SK-N-SH (cell line): Measurements from ENCODE around the gene DDX28. TPM values are rescaled to one million over a fixed set of nuclear protein-coding genes. Genes with fewer than 3 reads are reported as not detected.

Source experiments
- CTCF ChIA-PET: fragments of 300-600, 350-600 bp; formaldehyde crosslinking; extraction: SDS; loops from one replicate; lab custom pipeline; 2021; lab: Yijun Ruan, JAX
- POLR2A ChIA-PET: fragments of 350-600 bp; sonication (Branson Sonifier 250); formaldehyde crosslinking; extraction: SDS; loops from one replicate; lab custom pipeline; 2020; ENCODE audit warnings: antibody characterized with exemption, inconsistent platforms; lab: Yijun Ruan, JAX
- DNase-seq: peaks from one replicate; pipeline ENCODE4 v3.0.0; 2012
- H2AFZ ChIP-seq: fragments of 200-600 bp; sonication (generic); 2 replicates; pipeline ENCODE4 v1.8.1; 2016; ENCODE audit warnings: antibody characterized with exemption, mild to moderate bottlenecking, low read depth
- H3F3A ChIP-seq: fragments of 200-600 bp; sonication (generic); replicated peaks from 2 replicates; pipeline ENCODE3; 2016; ENCODE audit warnings: antibody characterized with exemption, mild to moderate bottlenecking; ENCODE audit not compliant: insufficient read depth
- H3K27ac ChIP-seq, 2 experiments: fragments of 200-500 bp in 1 of 2; fragments of 200-600 bp in 1 of 2; sonication (Bioruptor generic) in 1 of 2; sonication (generic), shearing (Covaris generic) in 1 of 2; 2 replicates each; pipeline versions ENCODE4 v1.5.1 to v1.6.1; 2014 to 2016; ENCODE audit warnings: low read depth in 2 of 2, inconsistent platforms in 1 of 2, low read length in 1 of 2, mild to moderate bottlenecking in 1 of 2, mixed read lengths in 1 of 2
- H3K27me3 ChIP-seq: fragments of 200-600 bp; sonication (generic), shearing (Covaris generic); 2 replicates; pipeline ENCODE4 v1.6.1; 2016; ENCODE audit warnings: mixed run types; ENCODE audit not compliant: insufficient read depth
- H3K36me3 ChIP-seq, 2 experiments: fragments of 200-500 bp in 1 of 2; fragments of 200-600 bp in 1 of 2; sonication (Bioruptor generic) in 1 of 2; sonication (generic) in 1 of 2; replicated peaks in 1 of 2; 2 replicates each; pipeline versions ENCODE3 to v1.5.1; 2014 to 2016; ENCODE audit warnings: low read length in 1 of 2, mild to moderate bottlenecking in 1 of 2; ENCODE audit not compliant: insufficient read depth in 2 of 2, control insufficient read depth in 1 of 2
- H3K4me1 ChIP-seq, 2 experiments: fragments of 200-500 bp in 1 of 2; fragments of 200-600 bp in 1 of 2; sonication (Bioruptor generic) in 1 of 2; sonication (generic), shearing (Covaris generic) in 1 of 2; 2 replicates each; pipeline versions ENCODE4 v1.5.1 to v1.6.1; 2014 to 2016; ENCODE audit warnings: low read depth in 1 of 2, low read length in 1 of 2, mixed run types in 1 of 2; ENCODE audit not compliant: insufficient read depth in 2 of 2, control insufficient read depth in 1 of 2
- H3K4me2 ChIP-seq: fragments of 200-600 bp; sonication (generic), shearing (Covaris generic); 2 replicates; pipeline ENCODE4 v1.6.1; 2017; ENCODE audit warnings: mixed run types
- H3K4me3 ChIP-seq, 2 experiments: fragments of 200-500 bp in 1 of 2; fragments of 200-600 bp in 1 of 2; sonication (Bioruptor generic) in 1 of 2; sonication (generic), shearing (Covaris generic) in 1 of 2; 2 replicates each; pipeline versions ENCODE4 v1.5.1 to v1.8.1; 2014 to 2016; ENCODE audit warnings: low read depth in 2 of 2, inconsistent platforms in 1 of 2, low read length in 1 of 2, mild to moderate bottlenecking in 1 of 2, mixed read lengths in 1 of 2, moderate library complexity in 1 of 2
- H3K79me2 ChIP-seq: fragments of 200-600 bp; sonication (generic); 2 replicates; pipeline ENCODE4 v1.8.1; 2017; ENCODE audit warnings: mild to moderate bottlenecking; ENCODE audit not compliant: insufficient read depth
- H3K9ac ChIP-seq: fragments of 200-600 bp; sonication (generic); 2 replicates; pipeline ENCODE4 v1.6.1; 2017; ENCODE audit warnings: mixed run types
- H3K9me2 ChIP-seq: fragments of 200-600 bp; sonication (generic); 2 replicates; pipeline ENCODE4 v1.6.1; 2017; ENCODE audit warnings: mixed run types
- H3K9me3 ChIP-seq: fragments of 200-600 bp; sonication (generic); 2 replicates; pipeline ENCODE4 v1.6.1; 2017; ENCODE audit warnings: mixed run types, mild to moderate bottlenecking, moderate library complexity
- H4K20me1 ChIP-seq: fragments of 200-600 bp; sonication (generic); 2 replicates; pipeline ENCODE4 v1.6.1; 2017; ENCODE audit warnings: mild to moderate bottlenecking, mixed run types; ENCODE audit not compliant: insufficient read depth
- CHD2 ChIP-seq: fragments of 150-350 bp; IDR thresholded peaks from 2 replicates; pipeline ENCODE4 v1.6.1; 2018; ENCODE audit warnings: low read length; ENCODE audit not compliant: partially characterized antibody
- EP300 ChIP-seq, 2 experiments: IDR thresholded peaks; 2 replicates each; pipeline versions ENCODE4 v1.4.0 to v1.6.1; 2012; ENCODE audit warnings: borderline replicate concordance in 1 of 2, low read depth in 1 of 2, low read length in 1 of 2
- EZH2phosphoT487 ChIP-seq: fragments of 200-600 bp; sonication (generic); IDR thresholded peaks from 2 replicates; pipeline ENCODE4 v1.6.1; 2017; ENCODE audit warnings: low read depth, mixed run types, mild to moderate bottlenecking, antibody characterized with exemption, moderate library complexity, borderline replicate concordance
- FOSL2 ChIP-seq: IDR thresholded peaks from 2 replicates; pipeline ENCODE4 v1.4.0; 2012; ENCODE audit warnings: low read depth, mild to moderate bottlenecking, moderate library complexity, borderline replicate concordance
- FOXJ3 ChIP-seq: sonication (generic); formaldehyde crosslinking; IDR thresholded peaks from 2 replicates; pipeline ENCODE4 v1.5.1; 2020; ENCODE audit warnings: mild to moderate bottlenecking, missing genetic modification reagents
- FOXM1 ChIP-seq: IDR thresholded peaks from 2 replicates; pipeline ENCODE4 v1.4.0; 2012; ENCODE audit warnings: low read depth, mild to moderate bottlenecking
- GABPA ChIP-seq: IDR thresholded peaks from 2 replicates; pipeline ENCODE4 v1.4.0; 2012; ENCODE audit warnings: low read depth, mild to moderate bottlenecking
- GATA2 ChIP-seq: sonication (generic); formaldehyde crosslinking; IDR thresholded peaks from 2 replicates; pipeline ENCODE4 v1.5.0; 2020; ENCODE audit warnings: mild to moderate bottlenecking, missing genetic modification reagents
- JUND ChIP-seq: IDR thresholded peaks from 2 replicates; pipeline ENCODE4 v1.4.0; 2012
- MEF2A ChIP-seq: IDR thresholded peaks from 2 replicates; pipeline ENCODE4 v1.4.0; 2012; ENCODE audit warnings: low read depth, borderline replicate concordance
- MXI1 ChIP-seq: IDR thresholded peaks from 2 replicates; pipeline ENCODE4 v1.6.1; 2012; ENCODE audit warnings: mild to moderate bottlenecking, low read depth, low read length, improper control_type of control experiment
- NFIC ChIP-seq: IDR thresholded peaks from 2 replicates; pipeline ENCODE4 v1.4.0; 2012; ENCODE audit warnings: borderline replicate concordance
- NRF1 ChIP-seq: IDR thresholded peaks from 2 replicates; pipeline ENCODE4 v1.6.1; 2012; ENCODE audit warnings: low read depth, mild to moderate bottlenecking, low read length
- PBX3 ChIP-seq: IDR thresholded peaks from 2 replicates; pipeline ENCODE4; 2012
- POLR2AphosphoS5 ChIP-seq: IDR thresholded peaks from 2 replicates; pipeline ENCODE4 v1.6.1; 2012; ENCODE audit warnings: low read depth, low read length
- RAD21 ChIP-seq: IDR thresholded peaks from 2 replicates; pipeline ENCODE4 v1.6.1; 2012; ENCODE audit warnings: mild to moderate bottlenecking, low read length
- RFX5 ChIP-seq: IDR thresholded peaks from 2 replicates; pipeline ENCODE4 v1.6.1; 2012; ENCODE audit warnings: mild to moderate bottlenecking, improper control_type of control experiment, low read length
- RXRA ChIP-seq: IDR thresholded peaks from 2 replicates; pipeline ENCODE4 v1.4.0; 2012; ENCODE audit warnings: low read depth, mild to moderate bottlenecking, borderline replicate concordance
- SIN3A ChIP-seq: IDR thresholded peaks from 2 replicates; pipeline ENCODE4 v1.6.1; 2012; ENCODE audit warnings: low read depth, mild to moderate bottlenecking, low read length, moderate library complexity, borderline replicate concordance
- SMC3 ChIP-seq: IDR thresholded peaks from 2 replicates; pipeline ENCODE4 v1.6.1; 2012; ENCODE audit warnings: low read depth, low read length, improper control_type of control experiment
- TAF1 ChIP-seq: IDR thresholded peaks from 2 replicates; pipeline ENCODE4 v1.6.1; 2012; ENCODE audit warnings: low read depth, mild to moderate bottlenecking, low read length, moderate library complexity, borderline replicate concordance
- TEAD4 ChIP-seq: IDR thresholded peaks from 2 replicates; pipeline ENCODE4 v1.4.0; 2012; ENCODE audit warnings: mild to moderate bottlenecking, borderline replicate concordance; ENCODE audit not compliant: insufficient read depth
- YY1 ChIP-seq: IDR thresholded peaks from 2 replicates; pipeline ENCODE4 v1.4.0; 2012; ENCODE audit warnings: low read depth, mild to moderate bottlenecking
- ZBTB33 ChIP-seq: IDR thresholded peaks from 2 replicates; pipeline ENCODE4 v1.4.0; 2012; ENCODE audit warnings: low read depth, borderline replicate concordance
- WGBS: methylation state at CpG from one replicate; pipeline ENCODE4 v1.1.6; 2017; ENCODE audit warnings: low lambda C conversion rate; 5-methylcytosine and 5-hydroxymethylcytosine counted together
- polyA plus RNA-seq, 3 experiments: library from polyadenylated mRNA; depleted of rRNA; stranded (reverse); fragments of >200 nt; gene quantifications; 2 replicates each; pipeline ENCODE4 v1.2.3, GENCODE V29; 2012
- TF ChIP-seq, protein P1 (sequence below): fragments of 200-600 bp; sonication (generic); IDR thresholded peaks from 2 replicates; pipeline ENCODE4 v1.6.1; 2017; ENCODE audit warnings: antibody characterized with exemption, mild to moderate bottlenecking, moderate library complexity
- TF ChIP-seq, protein P2 (sequence below): fragments of 150-350 bp; IDR thresholded peaks from 2 replicates; pipeline ENCODE4 v1.6.1; 2016; ENCODE audit warnings: mild to moderate bottlenecking, low read depth, low read length

Gene DDX28
- polyA plus RNA-seq, 1 of the 3 experiments (the other 2 are of a cell fraction), result 10.8 TPM

- ChIA-PET POLR2A (no interaction called here), CTCF (interaction anchor here (0.6 to 3.9 kb wide), 14 partner anchors 10 to 446 kb away, joined by 3 to 25 read pairs (median 4); no protein-coding TSS in a partner anchor)
- no peak overlapping the region for H3K9ac ChIP-seq
- 20% methylated on average over 31 of the region's 39 CpGs for WGBS
- peak overlapping the region; percentile 66; the same call in 1 of the 2 replicates for H3K4me2 ChIP-seq
- H3K27me3 ChIP-seq, result no peaks in the 10 kb centered on the region
- no peaks in the 10 kb centered on the region for H3K36me3 ChIP-seq
- TF ChIP-seq PBX3 (no peak), TEAD4 (no peak), TAF1 (no peak), FOXM1 (no peak), NFIC (no peak), RFX5 (no peak), JUND (no peak), EZH2phosphoT487 (no peak), RAD21 (peak; percentile 63), FOXJ3 (no peak), RXRA (no peak), SIN3A (0 out of 2 replicates have a peak, but pooled peaks have one; percentile 26), GABPA (no peak), MXI1 (no peak), YY1 (no peak), EP300 (IDR thresholded peaks at IDR 0.05; ENCODE audit: borderline replicate concordance in 1 of 2, low read depth in 1 of 2, low read length in 1 of 2) (no peak), FOSL2 (no peak), CHD2 (no peak), NRF1 (no peak), SMC3 (peak; percentile 87), ZBTB33 (no peak), POLR2AphosphoS5 (no peak), MEF2A (no peak), GATA2 (no peak)
- TF ChIP-seq, protein P1, sequence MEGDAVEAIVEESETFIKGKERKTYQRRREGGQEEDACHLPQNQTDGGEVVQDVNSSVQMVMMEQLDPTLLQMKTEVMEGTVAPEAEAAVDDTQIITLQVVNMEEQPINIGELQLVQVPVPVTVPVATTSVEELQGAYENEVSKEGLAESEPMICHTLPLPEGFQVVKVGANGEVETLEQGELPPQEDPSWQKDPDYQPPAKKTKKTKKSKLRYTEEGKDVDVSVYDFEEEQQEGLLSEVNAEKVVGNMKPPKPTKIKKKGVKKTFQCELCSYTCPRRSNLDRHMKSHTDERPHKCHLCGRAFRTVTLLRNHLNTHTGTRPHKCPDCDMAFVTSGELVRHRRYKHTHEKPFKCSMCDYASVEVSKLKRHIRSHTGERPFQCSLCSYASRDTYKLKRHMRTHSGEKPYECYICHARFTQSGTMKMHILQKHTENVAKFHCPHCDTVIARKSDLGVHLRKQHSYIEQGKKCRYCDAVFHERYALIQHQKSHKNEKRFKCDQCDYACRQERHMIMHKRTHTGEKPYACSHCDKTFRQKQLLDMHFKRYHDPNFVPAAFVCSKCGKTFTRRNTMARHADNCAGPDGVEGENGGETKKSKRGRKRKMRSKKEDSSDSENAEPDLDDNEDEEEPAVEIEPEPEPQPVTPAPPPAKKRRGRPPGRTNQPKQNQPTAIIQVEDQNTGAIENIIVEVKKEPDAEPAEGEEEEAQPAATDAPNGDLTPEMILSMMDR, result peak; percentile 81
- TF ChIP-seq, protein P2, sequence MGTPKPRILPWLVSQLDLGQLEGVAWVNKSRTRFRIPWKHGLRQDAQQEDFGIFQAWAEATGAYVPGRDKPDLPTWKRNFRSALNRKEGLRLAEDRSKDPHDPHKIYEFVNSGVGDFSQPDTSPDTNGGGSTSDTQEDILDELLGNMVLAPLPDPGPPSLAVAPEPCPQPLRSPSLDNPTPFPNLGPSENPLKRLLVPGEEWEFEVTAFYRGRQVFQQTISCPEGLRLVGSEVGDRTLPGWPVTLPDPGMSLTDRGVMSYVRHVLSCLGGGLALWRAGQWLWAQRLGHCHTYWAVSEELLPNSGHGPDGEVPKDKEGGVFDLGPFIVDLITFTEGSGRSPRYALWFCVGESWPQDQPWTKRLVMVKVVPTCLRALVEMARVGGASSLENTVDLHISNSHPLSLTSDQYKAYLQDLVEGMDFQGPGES, result no peak
- no peak overlapping the region for H3K27ac ChIP-seq
- no peaks in the 10 kb centered on the region for H3K9me3 ChIP-seq
- H4K20me1 ChIP-seq, result no peaks in the 10 kb centered on the region
- H3K9me2 ChIP-seq, result no peaks in the 10 kb centered on the region
- DNase-seq, result peak; percentile 96
- peak overlapping the region in 1 of 2 experiments; percentile 56; a peak in 2 of 4 replicates for H3K4me3 ChIP-seq
- H3F3A ChIP-seq, result no peaks in the 10 kb centered on the region
- H2AFZ ChIP-seq, result peak overlapping the region; percentile 84
- peaks cover 0 to 7% of the 10 kb centered on the region in 2 experiments; a peak in 1 of 4 replicates for H3K4me1 ChIP-seq
- no peaks in the 10 kb centered on the region for H3K79me2 ChIP-seq
Measured at GRCh38 chr16:67993207-67994039, 29.6 kb downstream of the DDX28 start.
